HepG2 (cell line): ENCODE data around the gene OSBPL3. TPM values are rescaled to one million over a fixed set of nuclear protein-coding genes. Genes with fewer than 3 reads are reported as not detected.
"Not testable (repeated sequence)": the region's sequence is repeated elsewhere in the genome, so short reads cannot be mapped to it uniquely, and the experiment has no call there.

Source experiments
- ATAC-seq: fragments of 200-7000 bp; cut with Tn5 transposase; 3 replicates; pipeline ENCODE4 v1.9.1; 2020; ENCODE audit warnings: mild to moderate bottlenecking, moderate library complexity
- BruUV-seq: library from RNA; stranded (reverse); fragments of 400-500 nt; replicated peaks from 2 replicates; lab custom pipeline; 2021; lab: Mats Ljungman, UMichigan
- CTCF ChIA-PET: fragments of 300-600 bp; formaldehyde crosslinking; extraction: SDS; loops from one replicate; lab custom pipeline; 2021; ENCODE audit warnings: low total read pairs, inconsistent platforms, low intra/inter-chr PET ratio; lab: Yijun Ruan, JAX
- POLR2A ChIA-PET: fragments of 350-600 bp; sonication (Branson Sonifier 250); formaldehyde crosslinking; loops from one replicate; lab custom pipeline; 2020; ENCODE audit warnings: antibody characterized with exemption, inconsistent platforms; lab: Yijun Ruan, JAX
- DNase-seq: peaks from one replicate; pipeline ENCODE4 v3.0.0-alpha.2; 2015; ENCODE audit warnings: low spot score
- FAIRE-seq: peaks from 3 replicates; lab custom pipeline; 2011; peaks lifted over from hg19 to GRCh38; lab: Jason Lieb, UNC
- H2AFZ ChIP-seq: one replicate; pipeline ENCODE4 v1.6.1; 2011; ENCODE audit warnings: low read length, inconsistent platforms
- H3K27ac ChIP-seq: fragments of 300-600 bp; 3 replicates; pipeline ENCODE4 v1.8.0; 2011; ENCODE audit warnings: mixed run types, mild to moderate bottlenecking, mixed read lengths, low read length, inconsistent platforms; ENCODE audit not compliant: insufficient read depth; ENCODE audit errors: extremely low read length
- H3K27me3 ChIP-seq, 2 experiments: fragments of 200-600 bp in 1 of 2; 2 replicates in 1 of 2; 3 replicates in 1 of 2; pipeline versions ENCODE4 v1.6.0 to v1.8.0; 2011; ENCODE audit warnings: low read length in 2 of 2, mild to moderate bottlenecking in 2 of 2, moderate library complexity in 2 of 2, inconsistent platforms in 1 of 2; ENCODE audit not compliant: insufficient read depth in 2 of 2, control insufficient read depth in 1 of 2
- H3K36me3 ChIP-seq, 2 experiments: fragments of 200-600 bp in 1 of 2; replicated peaks in 1 of 2; 2 replicates in 1 of 2; 3 replicates in 1 of 2; pipeline versions ENCODE4 v1.5.1 to v1.8.0; 2011; ENCODE audit warnings: low read length in 2 of 2, inconsistent platforms in 1 of 2; ENCODE audit not compliant: insufficient read depth in 2 of 2, control insufficient read depth in 1 of 2
- H3K4me1 ChIP-seq: 2 replicates; pipeline ENCODE4 v1.5.1; 2012; ENCODE audit warnings: low read length, inconsistent platforms; ENCODE audit not compliant: insufficient read depth
- H3K4me2 ChIP-seq: 2 replicates; pipeline ENCODE4 v1.6.0; 2011; ENCODE audit warnings: low read depth, low read length, inconsistent platforms
- H3K4me3 ChIP-seq, 3 experiments: fragments of 200-600 bp in 1 of 3; sonication (generic), shearing (Covaris generic) in 1 of 3; replicated peaks in 1 of 3; 2 replicates each; pipeline ENCODE4 v1.5.1; 2011 to 2016; ENCODE audit warnings: low read length in 3 of 3, inconsistent platforms in 2 of 3, low read depth in 2 of 3, mild to moderate bottlenecking in 2 of 3, control low read depth in 1 of 3, mixed read lengths in 1 of 3; ENCODE audit not compliant: insufficient read depth in 1 of 3
- H3K79me2 ChIP-seq: one replicate; pipeline ENCODE4 v1.6.1; 2011; ENCODE audit warnings: low read length, inconsistent platforms; ENCODE audit not compliant: insufficient read depth
- H3K9ac ChIP-seq: 2 replicates; pipeline ENCODE4 v1.6.0; 2011; ENCODE audit warnings: mild to moderate bottlenecking, low read depth, low read length, inconsistent platforms; ENCODE audit not compliant: insufficient read depth
- H3K9me3 ChIP-seq: 2 replicates; pipeline ENCODE4 v1.5.1; 2012; ENCODE audit warnings: mild to moderate bottlenecking, low read length
- H4K20me1 ChIP-seq: 2 replicates; pipeline ENCODE4 v1.6.0; 2011; ENCODE audit warnings: inconsistent platforms, mild to moderate bottlenecking, low read length, moderate library complexity; ENCODE audit not compliant: insufficient read depth
- HNRNPLL ChIP-seq: fragments of 200-400 bp; formaldehyde crosslinking; IDR thresholded peaks from 2 replicates; pipeline ENCODE4 v1.6.1; 2017; ENCODE audit warnings: mild to moderate bottlenecking, low read depth, low read length; ENCODE audit not compliant: poor library complexity, severe bottlenecking
- NRL ChIP-seq: sonication (generic); formaldehyde crosslinking; IDR thresholded peaks from 2 replicates; pipeline ENCODE4 v1.5.0; 2020; ENCODE audit warnings: missing genetic modification reagents, mild to moderate bottlenecking, moderate library complexity, borderline replicate concordance
- ZBTB38 ChIP-seq: sonication (generic); formaldehyde crosslinking; IDR thresholded peaks from 2 replicates; pipeline ENCODE4 v1.5.1; 2020; ENCODE audit warnings: mild to moderate bottlenecking, missing genetic modification reagents
- ZFX ChIP-seq: sonication (generic); formaldehyde crosslinking; IDR thresholded peaks from 2 replicates; pipeline ENCODE4 v1.4.0; 2020; ENCODE audit warnings: mild to moderate bottlenecking, low read depth, missing genetic modification reagents, moderate library complexity
- ZFY ChIP-seq: sonication (generic); formaldehyde crosslinking; IDR thresholded peaks from 2 replicates; pipeline ENCODE4 v1.4.0; 2020; ENCODE audit warnings: missing genetic modification reagents
- WGBS: methylation state at CpG from one replicate; pipeline ENCODE4 v1.1.6; 2017; ENCODE audit warnings: low lambda C conversion rate; 5-methylcytosine and 5-hydroxymethylcytosine counted together
- in situ Hi-C: cut with HindIII; loops from 2 replicates; pipeline ENCODE4 v1.10.0; 2017; ENCODE audit warnings: low pct_unique_long_range_greater_than_20kb; ENCODE audit not compliant: extremely low pct_ligation_motif_present
- intact Hi-C: fragments of 100-400 bp; cut with micrococcal nuclease; formaldehyde crosslinking; loops from one replicate; pipeline ENCODE4 v1.10.0; 2022; ENCODE audit not compliant: unreplicated experiment
- polyA plus RNA-seq, 8 experiments: library from polyadenylated mRNA; depleted of rRNA in 3 of 8; stranded (reverse) in 7 of 8; unstranded in 1 of 8; fragments of >200 nt; fragmentation: Illumina TruSeq in 4 of 8; extraction: Trizol in 4 of 8; gene quantifications; 2 replicates each; pipeline versions ENCODE4 v1.2.1 to v1.2.3, GENCODE V29; 2011 to 2016; ENCODE audit warnings: low read depth in 4 of 8, missing spikeins in 1 of 8, mixed read lengths in 1 of 8; ENCODE audit not compliant: insufficient read depth in 1 of 8
- total RNA-seq, 5 experiments: library from RNA; depleted of rRNA; stranded (reverse); fragments of >200 nt; fragmentation: Illumina TruSeq; extraction: Trizol; gene quantifications; 2 replicates each; pipeline ENCODE4 v1.2.3, GENCODE V29; 2016; ENCODE audit warnings: low read depth in 1 of 5
- TF ChIP-seq, protein P1 (sequence below): sonication (generic); formaldehyde crosslinking; IDR thresholded peaks from 2 replicates; pipeline ENCODE4 v1.5.1; 2020; ENCODE audit warnings: mild to moderate bottlenecking, missing genetic modification reagents, moderate library complexity
- TF ChIP-seq, protein P2 (sequence below): sonication (generic); formaldehyde crosslinking; conservative IDR thresholded peaks from 2 replicates; pipeline ENCODE4 v1.8.0; 2022; ENCODE audit warnings: mild to moderate bottlenecking, moderate library complexity, missing genetic modification reagents
- TF ChIP-seq, protein P3 (sequence below): sonication (generic); formaldehyde crosslinking; IDR thresholded peaks from 2 replicates; pipeline ENCODE4 v1.5.0; 2020; ENCODE audit warnings: mild to moderate bottlenecking, missing genetic modification reagents, borderline replicate concordance
- TF ChIP-seq, protein P4 (sequence below): sonication (generic); formaldehyde crosslinking; IDR thresholded peaks from 2 replicates; pipeline ENCODE4 v1.9.0; 2022; ENCODE audit warnings: missing genetic modification reagents, mild to moderate bottlenecking, borderline replicate concordance

The OSBPL3 gene
- total and polyA plus RNA-seq, 2 of the 13 experiments (the other 11 are each of a cell fraction or from before 2014, with no cell fraction given), result 8.8 to 28.9 TPM

DNA sequence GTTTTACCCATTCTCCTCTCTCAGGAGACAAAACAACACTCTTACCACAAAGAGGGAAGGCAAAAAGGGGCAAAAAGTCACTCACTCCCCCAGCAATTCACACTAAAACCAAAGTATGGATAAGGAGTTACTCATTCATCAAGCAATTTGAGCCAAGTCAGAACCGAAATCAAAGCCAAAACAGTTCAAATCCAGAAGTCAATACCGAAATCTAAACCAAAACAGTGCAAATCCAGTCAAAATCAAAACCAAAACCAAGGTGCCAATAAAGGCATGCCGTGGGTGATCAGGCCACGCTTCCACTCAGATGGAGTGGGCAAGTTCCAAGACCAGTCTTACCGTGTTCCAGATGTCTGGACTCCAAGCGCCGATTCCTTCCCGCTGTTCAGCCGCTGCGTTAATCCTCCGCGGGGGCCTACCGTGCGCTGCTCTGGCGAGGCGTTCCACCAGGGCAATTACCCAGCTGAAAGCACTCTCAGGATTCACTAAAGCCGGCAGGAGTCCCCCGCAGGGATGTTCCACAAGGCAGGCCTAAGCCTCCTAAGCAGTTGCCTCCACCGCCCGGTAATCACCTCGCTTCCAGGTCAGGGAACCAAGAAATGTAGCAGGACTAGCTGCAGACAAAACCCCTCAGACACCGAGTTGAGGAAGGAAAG lies 185.1 kb downstream of the OSBPL3 start:
- H3K79me2 ChIP-seq, CTCF ChIA-PET, DNase-seq, H4K20me1 ChIP-seq, FAIRE-seq, BruUV-seq, H3K9me3 ChIP-seq, intact Hi-C loops, H3K36me3 ChIP-seq, H3K27me3 ChIP-seq, H2AFZ ChIP-seq, POLR2A ChIA-PET, in situ Hi-C loops: not testable (repeated sequence)
- Histone ChIP-seq H3K4me1 (peaks cover 23% of the 10 kb centered on the region), H3K4me3 (peak overlapping the region; percentile 23 to 65 (median 45); a peak in 5 of 6 replicates), H3K4me2 (peak overlapping the region; percentile 54), H3K9ac (peak overlapping the region; percentile 52), H3K27ac (peak overlapping the region; percentile 56)
- WGBS, result 88% methylated on average over 21 of the region's 22 CpGs
- peak; percentile 90 for ATAC-seq
- TF ChIP-seq, protein P1, sequence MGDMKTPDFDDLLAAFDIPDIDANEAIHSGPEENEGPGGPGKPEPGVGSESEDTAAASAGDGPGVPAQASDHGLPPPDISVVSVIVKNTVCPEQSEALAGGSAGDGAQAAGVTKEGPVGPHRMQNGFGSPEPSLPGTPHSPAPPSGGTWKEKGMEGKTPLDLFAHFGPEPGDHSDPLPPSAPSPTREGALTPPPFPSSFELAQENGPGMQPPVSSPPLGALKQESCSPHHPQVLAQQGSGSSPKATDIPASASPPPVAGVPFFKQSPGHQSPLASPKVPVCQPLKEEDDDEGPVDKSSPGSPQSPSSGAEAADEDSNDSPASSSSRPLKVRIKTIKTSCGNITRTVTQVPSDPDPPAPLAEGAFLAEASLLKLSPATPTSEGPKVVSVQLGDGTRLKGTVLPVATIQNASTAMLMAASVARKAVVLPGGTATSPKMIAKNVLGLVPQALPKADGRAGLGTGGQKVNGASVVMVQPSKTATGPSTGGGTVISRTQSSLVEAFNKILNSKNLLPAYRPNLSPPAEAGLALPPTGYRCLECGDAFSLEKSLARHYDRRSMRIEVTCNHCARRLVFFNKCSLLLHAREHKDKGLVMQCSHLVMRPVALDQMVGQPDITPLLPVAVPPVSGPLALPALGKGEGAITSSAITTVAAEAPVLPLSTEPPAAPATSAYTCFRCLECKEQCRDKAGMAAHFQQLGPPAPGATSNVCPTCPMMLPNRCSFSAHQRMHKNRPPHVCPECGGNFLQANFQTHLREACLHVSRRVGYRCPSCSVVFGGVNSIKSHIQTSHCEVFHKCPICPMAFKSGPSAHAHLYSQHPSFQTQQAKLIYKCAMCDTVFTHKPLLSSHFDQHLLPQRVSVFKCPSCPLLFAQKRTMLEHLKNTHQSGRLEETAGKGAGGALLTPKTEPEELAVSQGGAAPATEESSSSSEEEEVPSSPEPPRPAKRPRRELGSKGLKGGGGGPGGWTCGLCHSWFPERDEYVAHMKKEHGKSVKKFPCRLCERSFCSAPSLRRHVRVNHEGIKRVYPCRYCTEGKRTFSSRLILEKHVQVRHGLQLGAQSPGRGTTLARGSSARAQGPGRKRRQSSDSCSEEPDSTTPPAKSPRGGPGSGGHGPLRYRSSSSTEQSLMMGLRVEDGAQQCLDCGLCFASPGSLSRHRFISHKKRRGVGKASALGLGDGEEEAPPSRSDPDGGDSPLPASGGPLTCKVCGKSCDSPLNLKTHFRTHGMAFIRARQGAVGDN, result peak; percentile 66
- TF ChIP-seq ZBTB38 (CRISPR knock-in tag), result peak; percentile 94
- peak; percentile 58 for TF ChIP-seq HNRNPLL
- 0 out of 2 replicates have a peak, but pooled peaks have one; percentile 49 for TF ChIP-seq NRL
- TF ChIP-seq, protein P2, sequence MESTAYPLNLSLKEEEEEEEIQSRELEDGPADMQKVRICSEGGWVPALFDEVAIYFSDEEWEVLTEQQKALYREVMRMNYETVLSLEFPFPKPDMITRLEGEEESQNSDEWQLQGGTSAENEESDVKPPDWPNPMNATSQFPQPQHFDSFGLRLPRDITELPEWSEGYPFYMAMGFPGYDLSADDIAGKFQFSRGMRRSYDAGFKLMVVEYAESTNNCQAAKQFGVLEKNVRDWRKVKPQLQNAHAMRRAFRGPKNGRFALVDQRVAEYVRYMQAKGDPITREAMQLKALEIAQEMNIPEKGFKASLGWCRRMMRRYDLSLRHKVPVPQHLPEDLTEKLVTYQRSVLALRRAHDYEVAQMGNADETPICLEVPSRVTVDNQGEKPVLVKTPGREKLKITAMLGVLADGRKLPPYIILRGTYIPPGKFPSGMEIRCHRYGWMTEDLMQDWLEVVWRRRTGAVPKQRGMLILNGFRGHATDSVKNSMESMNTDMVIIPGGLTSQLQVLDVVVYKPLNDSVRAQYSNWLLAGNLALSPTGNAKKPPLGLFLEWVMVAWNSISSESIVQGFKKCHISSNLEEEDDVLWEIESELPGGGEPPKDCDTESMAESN, result 0 out of 2 replicates have a peak, but pooled peaks have one; percentile 16
- TF ChIP-seq, protein P3, sequence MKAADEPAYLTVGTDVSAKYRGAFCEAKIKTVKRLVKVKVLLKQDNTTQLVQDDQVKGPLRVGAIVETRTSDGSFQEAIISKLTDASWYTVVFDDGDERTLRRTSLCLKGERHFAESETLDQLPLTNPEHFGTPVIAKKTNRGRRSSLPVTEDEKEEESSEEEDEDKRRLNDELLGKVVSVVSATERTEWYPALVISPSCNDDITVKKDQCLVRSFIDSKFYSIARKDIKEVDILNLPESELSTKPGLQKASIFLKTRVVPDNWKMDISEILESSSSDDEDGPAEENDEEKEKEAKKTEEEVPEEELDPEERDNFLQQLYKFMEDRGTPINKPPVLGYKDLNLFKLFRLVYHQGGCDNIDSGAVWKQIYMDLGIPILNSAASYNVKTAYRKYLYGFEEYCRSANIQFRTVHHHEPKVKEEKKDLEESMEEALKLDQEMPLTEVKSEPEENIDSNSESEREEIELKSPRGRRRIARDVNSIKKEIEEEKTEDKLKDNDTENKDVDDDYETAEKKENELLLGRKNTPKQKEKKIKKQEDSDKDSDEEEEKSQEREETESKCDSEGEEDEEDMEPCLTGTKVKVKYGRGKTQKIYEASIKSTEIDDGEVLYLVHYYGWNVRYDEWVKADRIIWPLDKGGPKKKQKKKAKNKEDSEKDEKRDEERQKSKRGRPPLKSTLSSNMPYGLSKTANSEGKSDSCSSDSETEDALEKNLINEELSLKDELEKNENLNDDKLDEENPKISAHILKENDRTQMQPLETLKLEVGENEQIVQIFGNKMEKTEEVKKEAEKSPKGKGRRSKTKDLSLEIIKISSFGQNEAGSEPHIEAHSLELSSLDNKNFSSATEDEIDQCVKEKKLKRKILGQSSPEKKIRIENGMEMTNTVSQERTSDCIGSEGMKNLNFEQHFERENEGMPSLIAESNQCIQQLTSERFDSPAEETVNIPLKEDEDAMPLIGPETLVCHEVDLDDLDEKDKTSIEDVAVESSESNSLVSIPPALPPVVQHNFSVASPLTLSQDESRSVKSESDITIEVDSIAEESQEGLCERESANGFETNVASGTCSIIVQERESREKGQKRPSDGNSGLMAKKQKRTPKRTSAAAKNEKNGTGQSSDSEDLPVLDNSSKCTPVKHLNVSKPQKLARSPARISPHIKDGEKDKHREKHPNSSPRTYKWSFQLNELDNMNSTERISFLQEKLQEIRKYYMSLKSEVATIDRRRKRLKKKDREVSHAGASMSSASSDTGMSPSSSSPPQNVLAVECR, result peak; percentile 31; the same call in 1 of the 2 replicates
- TF ChIP-seq, protein P4, sequence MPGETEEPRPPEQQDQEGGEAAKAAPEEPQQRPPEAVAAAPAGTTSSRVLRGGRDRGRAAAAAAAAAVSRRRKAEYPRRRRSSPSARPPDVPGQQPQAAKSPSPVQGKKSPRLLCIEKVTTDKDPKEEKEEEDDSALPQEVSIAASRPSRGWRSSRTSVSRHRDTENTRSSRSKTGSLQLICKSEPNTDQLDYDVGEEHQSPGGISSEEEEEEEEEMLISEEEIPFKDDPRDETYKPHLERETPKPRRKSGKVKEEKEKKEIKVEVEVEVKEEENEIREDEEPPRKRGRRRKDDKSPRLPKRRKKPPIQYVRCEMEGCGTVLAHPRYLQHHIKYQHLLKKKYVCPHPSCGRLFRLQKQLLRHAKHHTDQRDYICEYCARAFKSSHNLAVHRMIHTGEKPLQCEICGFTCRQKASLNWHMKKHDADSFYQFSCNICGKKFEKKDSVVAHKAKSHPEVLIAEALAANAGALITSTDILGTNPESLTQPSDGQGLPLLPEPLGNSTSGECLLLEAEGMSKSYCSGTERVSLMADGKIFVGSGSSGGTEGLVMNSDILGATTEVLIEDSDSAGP (CRISPR knock-in tag), result peak; percentile 42; the same call in 1 of the 2 replicates
- 0 out of 2 replicates have a peak, but pooled peaks have one; percentile 2 for TF ChIP-seq ZFY (CRISPR knock-in tag)
- TF ChIP-seq ZFX (CRISPR knock-in tag), result peak; percentile 59; the same call in 1 of the 2 replicates
